NCI-H460 (cell line): ENCODE results near the gene DSC3. TPM values are rescaled to one million over a fixed set of nuclear protein-coding genes. Genes with fewer than 3 reads are reported as not detected.
"Not testable (repeated sequence)": the region's sequence is repeated elsewhere in the genome, so short reads cannot be mapped to it uniquely, and the experiment has no call there.

ENCODE experiments used
- DNase-seq: peaks from one replicate; pipeline ENCODE4 v3.0.0-alpha.2; 2016; ENCODE audit warnings: low read depth; ENCODE audit errors: extremely low read depth
- small RNA-seq, 2 experiments: library from RNA; depleted of rRNA; stranded (forward); fragments of <200 nt; gene quantifications; one replicate each; pipeline ENCODE3, GENCODE V24; 2014
- total RNA-seq: library from RNA; depleted of rRNA; stranded (reverse); fragments of >200 nt; shearing (Covaris generic); gene quantifications from 2 replicates; pipeline ENCODE4 v1.2.3, GENCODE V29; 2014; rRNA removed

Gene DSC3
- total RNA-seq, 1 experiment from 2014 or later: 1.7 TPM

- no peak for DNase-seq
These were observed 60.1 kb downstream of the DSC3 start for GRCh38 chr18:30982285-30982992.

GRCh38 chr18:30978091-30978490, 64.5 kb downstream of the DSC3 start:
- DNase-seq: not testable (repeated sequence)

- DNase-seq: peak; percentile 43
These were observed 71.1 kb downstream of the DSC3 start for GRCh38 chr18:30971338-30971956.

GRCh38 chr18:30970196-30970816, 72.2 kb downstream of the DSC3 start:
- DNase-seq: peak; percentile 48

GRCh38 chr18:30969670-30970170, 72.8 kb downstream of the DSC3 start:
- DNase-seq: no peak

GRCh38 chr18:30967701-30968100, 74.8 kb downstream of the DSC3 start:
- DNase-seq: no peak

- no peak for DNase-seq
These were observed 77.3 kb downstream of the DSC3 start for GRCh38 chr18:30965237-30965636.

- DNase-seq: no peak
These were observed 81.9 kb downstream of the DSC3 start for GRCh38 chr18:30960661-30961060.

- DNase-seq: no peak
These were observed 85.5 kb downstream of the DSC3 start for GRCh38 chr18:30957066-30957465.

GRCh38 chr18:30954262-30954661, 88.3 kb downstream of the DSC3 start:
- DNase-seq: no peak

GRCh38 chr18:30945761-30946160, 96.8 kb downstream of the DSC3 start:
- DNase-seq: no peak

GRCh38 chr18:30944773-30945417, 97.6 kb downstream of the DSC3 start:
- no peak for DNase-seq

- DNase-seq: no peak
These were observed 101.5 kb downstream of the DSC3 start for GRCh38 chr18:30940952-30941539.

Small RNA genes lying within 50 kb of the gene (small RNA-seq; reads per million reads assigned to genes)
- 0 reads per million in 2 experiments for gene RNU6-857P

Other genes with a start within 250 kb of the DSC3 start
- gene DSC2, start 59.7 kb upstream of the DSC3 start, total RNA-seq: 13.3 and 15.1 TPM in 2 replicates
- 0.10 and 0.14 TPM in 2 replicates for gene DSC1, start 120.1 kb upstream of the DSC3 start, total RNA-seq